ENCODE measurements around the gene CAMK1D.
A peak's percentile ranks its signal among the peaks of the same experiment; 100 is the strongest.

CAMK1D gene

DNA sequence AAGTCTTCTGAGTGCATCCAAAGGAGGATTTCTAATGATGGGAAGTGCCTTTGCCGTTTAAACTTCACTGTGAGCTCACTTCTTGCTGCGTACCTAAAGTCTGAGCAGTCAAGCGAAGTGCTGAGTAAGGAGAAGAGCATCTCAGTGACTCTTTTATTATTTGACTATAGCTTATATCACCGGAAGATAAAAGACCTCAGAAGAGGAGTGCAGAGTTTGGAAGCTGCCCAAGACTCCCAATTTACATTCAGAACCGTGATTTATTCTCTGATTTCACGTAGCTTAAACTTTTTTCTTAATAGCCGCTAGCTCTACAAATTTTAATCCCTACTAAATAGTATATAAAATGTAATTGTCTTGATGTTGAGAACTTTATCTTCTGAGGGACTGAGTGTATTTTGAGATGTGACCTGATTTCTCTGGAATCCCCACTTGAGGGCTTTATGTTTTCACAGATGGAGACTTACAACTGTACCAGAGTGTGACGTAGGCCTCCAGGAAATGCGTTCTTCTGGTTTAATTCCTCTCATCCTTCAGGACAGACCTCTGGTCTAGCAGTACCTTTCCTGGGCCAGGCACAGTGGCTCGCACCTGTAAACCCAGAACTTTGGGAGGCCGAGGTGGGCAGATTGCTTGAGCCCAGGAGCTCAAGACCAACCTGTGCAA, 51.1 kb downstream of the CAMK1D start:
- POLR2A ChIA-PET, result no interaction called here
- CTCF ChIA-PET, result interaction anchor here (1.0 to 1.2 kb wide), 2 partner anchors 185 to 256 kb away, joined by 3 to 4 read pairs; no protein-coding TSS in a partner anchor

DNA sequence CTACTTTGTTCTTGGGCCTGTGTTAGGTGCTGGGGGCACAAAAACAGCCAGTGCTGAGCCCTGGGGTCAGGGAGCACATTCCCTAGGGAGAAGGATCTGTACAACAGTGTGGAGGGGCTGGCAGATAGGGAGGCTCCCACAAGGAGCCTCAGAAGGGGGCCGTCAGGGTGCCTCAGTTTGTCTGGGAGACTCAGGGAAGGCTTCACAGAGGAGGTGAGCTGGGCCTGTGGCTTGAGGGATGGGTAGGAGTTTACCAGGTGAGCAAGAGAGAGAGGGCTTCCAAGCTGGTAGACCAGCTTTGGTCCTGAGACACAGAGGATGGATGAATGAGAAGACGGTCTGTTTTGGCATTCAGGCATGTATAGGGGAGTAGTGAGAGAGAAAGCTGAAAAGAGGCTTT, 52.1 kb downstream of the CAMK1D start:
- ChIA-PET CTCF (no interaction called here), POLR2A (no interaction called here)
- TF ChIP-seq, protein P1, sequence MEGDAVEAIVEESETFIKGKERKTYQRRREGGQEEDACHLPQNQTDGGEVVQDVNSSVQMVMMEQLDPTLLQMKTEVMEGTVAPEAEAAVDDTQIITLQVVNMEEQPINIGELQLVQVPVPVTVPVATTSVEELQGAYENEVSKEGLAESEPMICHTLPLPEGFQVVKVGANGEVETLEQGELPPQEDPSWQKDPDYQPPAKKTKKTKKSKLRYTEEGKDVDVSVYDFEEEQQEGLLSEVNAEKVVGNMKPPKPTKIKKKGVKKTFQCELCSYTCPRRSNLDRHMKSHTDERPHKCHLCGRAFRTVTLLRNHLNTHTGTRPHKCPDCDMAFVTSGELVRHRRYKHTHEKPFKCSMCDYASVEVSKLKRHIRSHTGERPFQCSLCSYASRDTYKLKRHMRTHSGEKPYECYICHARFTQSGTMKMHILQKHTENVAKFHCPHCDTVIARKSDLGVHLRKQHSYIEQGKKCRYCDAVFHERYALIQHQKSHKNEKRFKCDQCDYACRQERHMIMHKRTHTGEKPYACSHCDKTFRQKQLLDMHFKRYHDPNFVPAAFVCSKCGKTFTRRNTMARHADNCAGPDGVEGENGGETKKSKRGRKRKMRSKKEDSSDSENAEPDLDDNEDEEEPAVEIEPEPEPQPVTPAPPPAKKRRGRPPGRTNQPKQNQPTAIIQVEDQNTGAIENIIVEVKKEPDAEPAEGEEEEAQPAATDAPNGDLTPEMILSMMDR (IDR thresholded peaks at IDR 0.05; ENCODE audit: insufficient read depth, low read length, missing control alignments), result no peak
- no peak for DNase-seq (ENCODE audit: low read depth, low spot score)
- H3K4me3 ChIP-seq (ENCODE audit: low read depth, low read length), result no peak overlapping the region

More for the DNA sequence above, 51.1 kb downstream of the CAMK1D start:
- H3K4me3 ChIP-seq (ENCODE audit: low read depth, low read length), result no peak overlapping the region
- peak; percentile 44 for DNase-seq (ENCODE audit: low read depth, low spot score)
- TF ChIP-seq, protein P1 (IDR thresholded peaks at IDR 0.05; ENCODE audit: insufficient read depth, low read length, missing control alignments), result no peak

GRCh38 chr10:12403119-12403518, 53.8 kb downstream of the CAMK1D start:
- DNase-seq (ENCODE audit: low read depth, low spot score), result no peak
- TF ChIP-seq, protein P1 (IDR thresholded peaks at IDR 0.05; ENCODE audit: insufficient read depth, low read length, missing control alignments), result no peak
- H3K4me3 ChIP-seq (ENCODE audit: low read depth, low read length), result no peak overlapping the region
- CTCF ChIA-PET, result interaction anchor here (1.0 kb wide), 1 partner anchor 253 kb away, joined by 4 read pairs; no protein-coding TSS in a partner anchor
- POLR2A ChIA-PET, result no interaction called here

DNA sequence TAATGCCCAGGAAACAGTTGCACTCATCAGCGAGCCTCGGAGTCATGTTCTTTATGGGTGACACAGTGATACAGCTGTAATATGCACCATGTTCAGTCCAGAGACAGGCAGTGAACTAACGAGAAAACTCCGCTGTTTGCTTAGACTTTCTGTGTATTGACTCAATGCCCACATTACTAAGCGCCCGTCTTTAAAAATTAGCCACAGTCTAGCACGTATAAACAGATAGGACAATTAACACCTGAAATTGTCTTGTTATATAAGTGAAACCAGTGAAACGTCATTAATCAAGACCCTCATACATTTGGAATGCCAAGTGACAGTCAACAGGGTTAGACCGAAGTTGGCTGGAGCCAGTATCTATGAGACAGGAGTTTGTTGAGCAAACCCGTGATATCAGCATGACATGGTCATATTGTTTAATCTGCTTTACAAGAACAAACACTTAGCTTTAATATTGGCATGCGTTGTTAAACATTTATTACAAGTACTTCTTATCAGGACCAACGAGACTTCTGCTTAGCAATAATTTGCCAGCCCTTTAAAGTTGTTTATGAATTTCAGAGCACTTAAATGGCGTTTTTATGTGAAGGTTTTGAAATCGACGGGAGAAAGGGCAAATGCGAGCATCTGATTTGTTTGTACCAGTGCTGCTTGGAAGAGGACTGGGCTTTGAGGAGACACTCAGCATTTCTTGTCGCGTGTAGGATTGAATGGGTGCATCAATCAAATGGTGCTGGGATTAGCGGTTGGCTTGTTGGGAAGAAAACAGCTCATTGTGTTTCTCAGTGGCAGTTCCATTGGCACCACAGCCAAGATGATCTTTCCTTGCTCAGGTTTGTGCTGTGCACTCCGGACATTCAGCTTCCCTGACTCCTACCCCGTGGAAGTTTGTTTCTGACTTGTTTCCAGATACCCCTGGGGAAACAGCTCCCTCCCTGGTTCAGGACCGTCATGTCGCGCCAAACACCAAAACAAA, 56.3 kb downstream of the CAMK1D start:
- TF ChIP-seq, protein P1 (IDR thresholded peaks at IDR 0.05; ENCODE audit: insufficient read depth, low read length, missing control alignments), result no peak
- POLR2A ChIA-PET, result interaction anchor here (0.6 kb wide), 1 partner anchor 30 kb away, joined by 5 read pairs; no protein-coding TSS in a partner anchor
- H3K4me3 ChIP-seq (ENCODE audit: low read depth, low read length), result no peak overlapping the region
- CTCF ChIA-PET, result interaction anchor here (0.6 to 1.1 kb wide), 2 partner anchors 91 to 251 kb away, joined by 3 read pairs; no protein-coding TSS in a partner anchor
- DNase-seq (ENCODE audit: low read depth, low spot score), result no peak

DNA sequence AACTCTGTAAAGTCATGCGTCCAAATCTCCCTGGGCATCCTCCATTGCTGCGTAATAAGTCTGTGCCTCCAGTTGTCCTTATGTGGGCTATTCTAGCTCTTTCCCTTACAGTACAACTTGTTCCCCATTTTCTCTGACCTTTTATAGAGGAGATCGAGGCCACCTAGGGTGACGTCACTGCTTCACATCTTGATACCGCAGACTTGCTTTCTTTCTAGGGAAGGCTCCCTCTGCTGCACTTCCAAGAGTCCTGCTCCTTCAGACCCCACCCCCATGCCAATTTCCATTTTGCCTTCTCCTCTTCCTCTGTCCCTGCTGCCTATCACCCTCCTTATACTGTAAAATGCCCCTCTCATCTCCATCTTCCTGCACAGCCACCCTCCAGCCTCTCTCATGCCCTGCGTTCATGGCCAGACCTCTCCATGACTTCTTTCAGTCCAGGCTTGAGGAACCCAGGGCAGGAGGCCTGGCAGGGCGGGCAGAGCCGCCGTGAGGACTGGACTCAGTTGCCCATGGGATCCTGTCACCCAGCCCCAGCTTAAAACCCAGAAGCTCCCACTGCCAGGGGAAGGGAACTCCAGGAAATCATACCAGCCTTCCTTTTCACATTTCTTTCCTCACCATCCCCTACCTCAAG, 57.5 kb downstream of the CAMK1D start:
- ChIA-PET CTCF (no interaction called here), POLR2A (no interaction called here)
- TF ChIP-seq, protein P1 (IDR thresholded peaks at IDR 0.05; ENCODE audit: insufficient read depth, low read length, missing control alignments), result no peak
- no peak for DNase-seq (ENCODE audit: low read depth, low spot score)
- no peak overlapping the region for H3K4me3 ChIP-seq (ENCODE audit: low read depth, low read length)
